ENCODE measurements around the gene CLEC16A. TPM values are rescaled to one million over a fixed set of nuclear protein-coding genes. Genes with fewer than 3 reads are reported as not detected.
A peak's percentile ranks its signal among the peaks of the same experiment; 100 is the strongest.

The CLEC16A gene
- total RNA-seq, 2 donors from 2014 or later: 29.9 to 32.3 TPM

GRCh38 chr16:10997485-10997884, 53.1 kb downstream of the CLEC16A start:
- H3K36me3 Mint-ChIP-seq (ENCODE audit: insufficient read depth in 2 of 2): peaks cover 14 to 16% of the 10 kb centered on the region in 2 donors
- H3K27ac Mint-ChIP-seq: no peak overlapping the region
- no peaks in the 10 kb centered on the region for H3K27me3 Mint-ChIP-seq (ENCODE audit: low read depth)
- H3K4me1 Mint-ChIP-seq (ENCODE audit: low read depth): peaks cover 64% of the 10 kb centered on the region
- ATAC-seq (replicated peaks in 1 of 2) (no peak), DNase-seq (no peak)
- peak overlapping the region in 1 of 2 donors; percentile 8 for H3K4me3 Mint-ChIP-seq
- H3K9me3 Mint-ChIP-seq: no peaks in the 10 kb centered on the region

GRCh38 chr16:10999300-10999699, 54.9 kb downstream of the CLEC16A start:
- Mint-ChIP-seq H3K36me3 (ENCODE audit: insufficient read depth in 2 of 2) (peaks cover 7 to 22% of the 10 kb centered on the region in 2 donors), H3K4me1 (ENCODE audit: low read depth) (peaks cover 51% of the 10 kb centered on the region), H3K27me3 (ENCODE audit: low read depth) (no peaks in the 10 kb centered on the region), H3K27ac (no peak overlapping the region), H3K9me3 (no peaks in the 10 kb centered on the region), H3K4me3 (no peak overlapping the region)
- DNase-seq (no peak), ATAC-seq (replicated peaks in 1 of 2) (no peak)

GRCh38 chr16:11001611-11002010, 57.2 kb downstream of the CLEC16A start:
- H3K27ac Mint-ChIP-seq: peak overlapping the region; percentile 44

GRCh38 chr16:11003141-11003540, 58.8 kb downstream of the CLEC16A start:
- Mint-ChIP-seq H3K27me3 (ENCODE audit: low read depth) (no peaks in the 10 kb centered on the region), H3K27ac (peak overlapping the region; percentile 22), H3K9me3 (no peaks in the 10 kb centered on the region), H3K4me1 (ENCODE audit: low read depth) (peaks cover 47% of the 10 kb centered on the region), H3K4me3 (no peak overlapping the region), H3K36me3 (ENCODE audit: insufficient read depth in 2 of 2) (peaks cover 9 to 21% of the 10 kb centered on the region in 2 donors)
- ATAC-seq (replicated peaks in 1 of 2) (no peak), DNase-seq (no peak)

More at GRCh38 chr16:11001611-11002010, 57.2 kb downstream of the CLEC16A start:
- no peak overlapping the region for H3K4me3 Mint-ChIP-seq
- ATAC-seq (replicated peaks in 1 of 2) (no peak), DNase-seq (no peak)
- no peaks in the 10 kb centered on the region for H3K9me3 Mint-ChIP-seq
- H3K4me1 Mint-ChIP-seq (ENCODE audit: low read depth): peaks cover 50% of the 10 kb centered on the region
- peaks cover 9 to 18% of the 10 kb centered on the region in 2 donors for H3K36me3 Mint-ChIP-seq (ENCODE audit: insufficient read depth in 2 of 2)
- no peaks in the 10 kb centered on the region for H3K27me3 Mint-ChIP-seq (ENCODE audit: low read depth)

- H3K27me3 Mint-ChIP-seq (ENCODE audit: low read depth): no peaks in the 10 kb centered on the region
- peaks cover 7 to 26% of the 10 kb centered on the region in 2 donors for H3K36me3 Mint-ChIP-seq (ENCODE audit: insufficient read depth in 2 of 2)
- ATAC-seq (replicated peaks in 1 of 2): no peak
- no peak overlapping the region for H3K27ac Mint-ChIP-seq
- no peak for DNase-seq
- no peak overlapping the region for H3K4me3 Mint-ChIP-seq
- H3K9me3 Mint-ChIP-seq: no peaks in the 10 kb centered on the region
- H3K4me1 Mint-ChIP-seq (ENCODE audit: low read depth): peaks cover 40% of the 10 kb centered on the region
Observed at GRCh38 chr16:11004351-11004750, 60.0 kb downstream of the CLEC16A start.

GRCh38 chr16:11004973-11005610, 60.7 kb downstream of the CLEC16A start:
- ATAC-seq (replicated peaks in 1 of 2) (peak; percentile 56 to 71), DNase-seq (no peak)
- no peak overlapping the region for H3K27ac Mint-ChIP-seq
- peaks cover 40% of the 10 kb centered on the region for H3K4me1 Mint-ChIP-seq (ENCODE audit: low read depth)
- H3K27me3 Mint-ChIP-seq (ENCODE audit: low read depth): no peaks in the 10 kb centered on the region
- peaks cover 7 to 26% of the 10 kb centered on the region in 2 donors for H3K36me3 Mint-ChIP-seq (ENCODE audit: insufficient read depth in 2 of 2)
- H3K9me3 Mint-ChIP-seq: no peaks in the 10 kb centered on the region
- no peak overlapping the region for H3K4me3 Mint-ChIP-seq

- Mint-ChIP-seq H3K4me3 (no peak overlapping the region), H3K9me3 (no peaks in the 10 kb centered on the region), H3K27ac (no peak overlapping the region), H3K36me3 (ENCODE audit: insufficient read depth in 2 of 2) (peaks cover 7 to 26% of the 10 kb centered on the region in 2 donors), H3K27me3 (ENCODE audit: low read depth) (no peaks in the 10 kb centered on the region), H3K4me1 (ENCODE audit: low read depth) (peaks cover 45% of the 10 kb centered on the region)
- ATAC-seq (replicated peaks in 1 of 2) (peak; percentile 29 to 37), DNase-seq (no peak)
Observed at GRCh38 chr16:11005611-11005975, 61.2 kb downstream of the CLEC16A start.

- Mint-ChIP-seq H3K9me3 (no peaks in the 10 kb centered on the region), H3K4me1 (ENCODE audit: low read depth) (peaks cover 53% of the 10 kb centered on the region), H3K36me3 (ENCODE audit: insufficient read depth in 2 of 2) (peaks cover 10 to 34% of the 10 kb centered on the region in 2 donors), H3K4me3 (no peak overlapping the region), H3K27me3 (ENCODE audit: low read depth) (no peaks in the 10 kb centered on the region), H3K27ac (no peak overlapping the region)
- no peak for DNase-seq
- ATAC-seq (replicated peaks in 1 of 2): no peak
Observed at GRCh38 chr16:11006656-11007055, 62.3 kb downstream of the CLEC16A start.

- Mint-ChIP-seq H3K4me1 (ENCODE audit: low read depth) (peaks cover 48% of the 10 kb centered on the region), H3K27ac (no peak overlapping the region), H3K27me3 (ENCODE audit: low read depth) (no peaks in the 10 kb centered on the region), H3K36me3 (ENCODE audit: insufficient read depth in 2 of 2) (peaks cover 9 to 30% of the 10 kb centered on the region in 2 donors), H3K9me3 (no peaks in the 10 kb centered on the region), H3K4me3 (no peak overlapping the region)
- DNase-seq (no peak), ATAC-seq (replicated peaks in 1 of 2) (no peak)
Observed at GRCh38 chr16:11007714-11008280, 63.4 kb downstream of the CLEC16A start.

- ATAC-seq (replicated peaks in 1 of 2) (no peak), DNase-seq (no peak)
- H3K9me3 Mint-ChIP-seq: no peaks in the 10 kb centered on the region
- no peak overlapping the region for H3K4me3 Mint-ChIP-seq
- peaks cover 44% of the 10 kb centered on the region for H3K4me1 Mint-ChIP-seq (ENCODE audit: low read depth)
- peaks cover 12 to 27% of the 10 kb centered on the region in 2 donors for H3K36me3 Mint-ChIP-seq (ENCODE audit: insufficient read depth in 2 of 2)
- H3K27me3 Mint-ChIP-seq (ENCODE audit: low read depth): no peaks in the 10 kb centered on the region
- no peak overlapping the region for H3K27ac Mint-ChIP-seq
Observed at GRCh38 chr16:11009027-11009755, 64.8 kb downstream of the CLEC16A start.

GRCh38 chr16:11010575-11011221, 66.3 kb downstream of the CLEC16A start:
- Mint-ChIP-seq H3K36me3 (ENCODE audit: insufficient read depth in 2 of 2) (peaks cover 9 to 24% of the 10 kb centered on the region in 2 donors), H3K4me1 (ENCODE audit: low read depth) (peaks cover 34% of the 10 kb centered on the region), H3K4me3 (no peak overlapping the region), H3K9me3 (no peaks in the 10 kb centered on the region), H3K27me3 (ENCODE audit: low read depth) (no peaks in the 10 kb centered on the region), H3K27ac (no peak overlapping the region)
- no peak for DNase-seq
- no peak for ATAC-seq (replicated peaks in 1 of 2)

- no peak for ATAC-seq (replicated peaks in 1 of 2)
- Mint-ChIP-seq H3K27ac (no peak overlapping the region), H3K27me3 (ENCODE audit: low read depth) (no peaks in the 10 kb centered on the region), H3K9me3 (no peaks in the 10 kb centered on the region), H3K4me3 (no peak overlapping the region), H3K36me3 (ENCODE audit: insufficient read depth in 2 of 2) (peaks cover 9 to 23% of the 10 kb centered on the region in 2 donors), H3K4me1 (ENCODE audit: low read depth) (peaks cover 37% of the 10 kb centered on the region)
- DNase-seq: no peak
Observed at GRCh38 chr16:11011326-11011725, 67.0 kb downstream of the CLEC16A start.

- Mint-ChIP-seq H3K9me3 (no peaks in the 10 kb centered on the region), H3K27me3 (ENCODE audit: low read depth) (no peaks in the 10 kb centered on the region), H3K27ac (no peak overlapping the region), H3K36me3 (ENCODE audit: insufficient read depth in 2 of 2) (peaks cover 9 to 19% of the 10 kb centered on the region in 2 donors), H3K4me1 (ENCODE audit: low read depth) (peaks cover 37% of the 10 kb centered on the region), H3K4me3 (no peak overlapping the region)
- no peak for DNase-seq
- ATAC-seq (replicated peaks in 1 of 2): no peak
Observed at GRCh38 chr16:11012841-11013240, 68.5 kb downstream of the CLEC16A start.

Measured in activated T-cell treated with anti-CD3 and anti-CD28 coated beads, Interleukin-2, amount 50 U/mL, for 72 hours (primary cell).